ENCODE results near the gene KBTBD12.

GRCh38 chr3:127964816-127965215 lies 49.8 kb downstream of the KBTBD12 start:
- TF ChIP-seq CTCF (IDR thresholded peaks at IDR 0.05) (no peak), EP300 (IDR thresholded peaks at IDR 0.05; ENCODE audit: low read depth) (no peak), POLR2A (IDR thresholded peaks at IDR 0.05) (no peak), POLR2AphosphoS5 (IDR thresholded peaks at IDR 0.05) (no peak)

All from transverse colon (tissue), 4 donors.